ENCODE results near the gene COL18A1. TPM values are rescaled to one million over a fixed set of nuclear protein-coding genes. Genes with fewer than 3 reads are reported as not detected.

Gene COL18A1
- total and polyA plus RNA-seq, 2 of the 8 experiments (the other 6 are each of a cell fraction or from before 2014, with no cell fraction given): 145 to 201 TPM

GRCh38 chr21:45415943-45416611 lies 11.1 kb downstream of the COL18A1 start (continued):
- TF ChIP-seq, protein P1, sequence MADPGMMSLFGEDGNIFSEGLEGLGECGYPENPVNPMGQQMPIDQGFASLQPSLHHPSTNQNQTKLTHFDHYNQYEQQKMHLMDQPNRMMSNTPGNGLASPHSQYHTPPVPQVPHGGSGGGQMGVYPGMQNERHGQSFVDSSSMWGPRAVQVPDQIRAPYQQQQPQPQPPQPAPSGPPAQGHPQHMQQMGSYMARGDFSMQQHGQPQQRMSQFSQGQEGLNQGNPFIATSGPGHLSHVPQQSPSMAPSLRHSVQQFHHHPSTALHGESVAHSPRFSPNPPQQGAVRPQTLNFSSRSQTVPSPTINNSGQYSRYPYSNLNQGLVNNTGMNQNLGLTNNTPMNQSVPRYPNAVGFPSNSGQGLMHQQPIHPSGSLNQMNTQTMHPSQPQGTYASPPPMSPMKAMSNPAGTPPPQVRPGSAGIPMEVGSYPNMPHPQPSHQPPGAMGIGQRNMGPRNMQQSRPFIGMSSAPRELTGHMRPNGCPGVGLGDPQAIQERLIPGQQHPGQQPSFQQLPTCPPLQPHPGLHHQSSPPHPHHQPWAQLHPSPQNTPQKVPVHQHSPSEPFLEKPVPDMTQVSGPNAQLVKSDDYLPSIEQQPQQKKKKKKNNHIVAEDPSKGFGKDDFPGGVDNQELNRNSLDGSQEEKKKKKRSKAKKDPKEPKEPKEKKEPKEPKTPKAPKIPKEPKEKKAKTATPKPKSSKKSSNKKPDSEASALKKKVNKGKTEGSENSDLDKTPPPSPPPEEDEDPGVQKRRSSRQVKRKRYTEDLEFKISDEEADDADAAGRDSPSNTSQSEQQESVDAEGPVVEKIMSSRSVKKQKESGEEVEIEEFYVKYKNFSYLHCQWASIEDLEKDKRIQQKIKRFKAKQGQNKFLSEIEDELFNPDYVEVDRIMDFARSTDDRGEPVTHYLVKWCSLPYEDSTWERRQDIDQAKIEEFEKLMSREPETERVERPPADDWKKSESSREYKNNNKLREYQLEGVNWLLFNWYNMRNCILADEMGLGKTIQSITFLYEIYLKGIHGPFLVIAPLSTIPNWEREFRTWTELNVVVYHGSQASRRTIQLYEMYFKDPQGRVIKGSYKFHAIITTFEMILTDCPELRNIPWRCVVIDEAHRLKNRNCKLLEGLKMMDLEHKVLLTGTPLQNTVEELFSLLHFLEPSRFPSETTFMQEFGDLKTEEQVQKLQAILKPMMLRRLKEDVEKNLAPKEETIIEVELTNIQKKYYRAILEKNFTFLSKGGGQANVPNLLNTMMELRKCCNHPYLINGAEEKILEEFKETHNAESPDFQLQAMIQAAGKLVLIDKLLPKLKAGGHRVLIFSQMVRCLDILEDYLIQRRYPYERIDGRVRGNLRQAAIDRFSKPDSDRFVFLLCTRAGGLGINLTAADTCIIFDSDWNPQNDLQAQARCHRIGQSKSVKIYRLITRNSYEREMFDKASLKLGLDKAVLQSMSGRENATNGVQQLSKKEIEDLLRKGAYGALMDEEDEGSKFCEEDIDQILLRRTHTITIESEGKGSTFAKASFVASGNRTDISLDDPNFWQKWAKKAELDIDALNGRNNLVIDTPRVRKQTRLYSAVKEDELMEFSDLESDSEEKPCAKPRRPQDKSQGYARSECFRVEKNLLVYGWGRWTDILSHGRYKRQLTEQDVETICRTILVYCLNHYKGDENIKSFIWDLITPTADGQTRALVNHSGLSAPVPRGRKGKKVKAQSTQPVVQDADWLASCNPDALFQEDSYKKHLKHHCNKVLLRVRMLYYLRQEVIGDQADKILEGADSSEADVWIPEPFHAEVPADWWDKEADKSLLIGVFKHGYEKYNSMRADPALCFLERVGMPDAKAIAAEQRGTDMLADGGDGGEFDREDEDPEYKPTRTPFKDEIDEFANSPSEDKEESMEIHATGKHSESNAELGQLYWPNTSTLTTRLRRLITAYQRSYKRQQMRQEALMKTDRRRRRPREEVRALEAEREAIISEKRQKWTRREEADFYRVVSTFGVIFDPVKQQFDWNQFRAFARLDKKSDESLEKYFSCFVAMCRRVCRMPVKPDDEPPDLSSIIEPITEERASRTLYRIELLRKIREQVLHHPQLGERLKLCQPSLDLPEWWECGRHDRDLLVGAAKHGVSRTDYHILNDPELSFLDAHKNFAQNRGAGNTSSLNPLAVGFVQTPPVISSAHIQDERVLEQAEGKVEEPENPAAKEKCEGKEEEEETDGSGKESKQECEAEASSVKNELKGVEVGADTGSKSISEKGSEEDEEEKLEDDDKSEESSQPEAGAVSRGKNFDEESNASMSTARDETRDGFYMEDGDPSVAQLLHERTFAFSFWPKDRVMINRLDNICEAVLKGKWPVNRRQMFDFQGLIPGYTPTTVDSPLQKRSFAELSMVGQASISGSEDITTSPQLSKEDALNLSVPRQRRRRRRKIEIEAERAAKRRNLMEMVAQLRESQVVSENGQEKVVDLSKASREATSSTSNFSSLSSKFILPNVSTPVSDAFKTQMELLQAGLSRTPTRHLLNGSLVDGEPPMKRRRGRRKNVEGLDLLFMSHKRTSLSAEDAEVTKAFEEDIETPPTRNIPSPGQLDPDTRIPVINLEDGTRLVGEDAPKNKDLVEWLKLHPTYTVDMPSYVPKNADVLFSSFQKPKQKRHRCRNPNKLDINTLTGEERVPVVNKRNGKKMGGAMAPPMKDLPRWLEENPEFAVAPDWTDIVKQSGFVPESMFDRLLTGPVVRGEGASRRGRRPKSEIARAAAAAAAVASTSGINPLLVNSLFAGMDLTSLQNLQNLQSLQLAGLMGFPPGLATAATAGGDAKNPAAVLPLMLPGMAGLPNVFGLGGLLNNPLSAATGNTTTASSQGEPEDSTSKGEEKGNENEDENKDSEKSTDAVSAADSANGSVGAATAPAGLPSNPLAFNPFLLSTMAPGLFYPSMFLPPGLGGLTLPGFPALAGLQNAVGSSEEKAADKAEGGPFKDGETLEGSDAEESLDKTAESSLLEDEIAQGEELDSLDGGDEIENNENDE (IDR thresholded peaks at IDR 0.05; ENCODE audit: insufficient replicate concordance, low read length): no peak
- no peak for TF ChIP-seq USF2 (IDR thresholded peaks at IDR 0.05; ENCODE audit: low read length)
- no peak for TF ChIP-seq POLR2A (IDR thresholded peaks at IDR 0.05; ENCODE audit: control extremely low read depth in 1 of 2, low read depth in 2 of 2, low read length in 2 of 2)
- TF ChIP-seq KDM5A (IDR thresholded peaks at IDR 0.05; ENCODE audit: low read length): no peak
- TF ChIP-seq SIX5 (IDR thresholded peaks at IDR 0.05; ENCODE audit: low read depth, low read length): no peak
- no peak for TF ChIP-seq SIN3A (conservative IDR thresholded peaks at IDR 0.05 in 1 of 2, IDR thresholded peaks at IDR 0.05 in 1 of 2; ENCODE audit: low read depth in 1 of 2, low read length in 2 of 2)
- TF ChIP-seq TBP (IDR thresholded peaks at IDR 0.05; ENCODE audit: low read depth, low read length): no peak
- no peak for TF ChIP-seq RXRA (IDR thresholded peaks at IDR 0.05; ENCODE audit: insufficient read depth, low read depth, low read length)
- TF ChIP-seq CTBP2 (IDR thresholded peaks at IDR 0.05; ENCODE audit: borderline replicate concordance, insufficient read depth, insufficient read length, low read length): no peak
- no peak for TF ChIP-seq NRF1 (IDR thresholded peaks at IDR 0.05; ENCODE audit: low read depth, low read length)

Data from H1 (cell line).